GM18519 (cell line): Measurements from ENCODE around the gene TNFAIP1.

Source experiments
- ATAC-seq: cut with Tn5 transposase; IDR thresholded peaks from one replicate; pipeline ENCODE4 v1.9.1; 2021; ENCODE audit warnings: mild to moderate bottlenecking, moderate library complexity; ENCODE audit not compliant: unreplicated experiment, low FRiP score

The TNFAIP1 gene

DNA sequence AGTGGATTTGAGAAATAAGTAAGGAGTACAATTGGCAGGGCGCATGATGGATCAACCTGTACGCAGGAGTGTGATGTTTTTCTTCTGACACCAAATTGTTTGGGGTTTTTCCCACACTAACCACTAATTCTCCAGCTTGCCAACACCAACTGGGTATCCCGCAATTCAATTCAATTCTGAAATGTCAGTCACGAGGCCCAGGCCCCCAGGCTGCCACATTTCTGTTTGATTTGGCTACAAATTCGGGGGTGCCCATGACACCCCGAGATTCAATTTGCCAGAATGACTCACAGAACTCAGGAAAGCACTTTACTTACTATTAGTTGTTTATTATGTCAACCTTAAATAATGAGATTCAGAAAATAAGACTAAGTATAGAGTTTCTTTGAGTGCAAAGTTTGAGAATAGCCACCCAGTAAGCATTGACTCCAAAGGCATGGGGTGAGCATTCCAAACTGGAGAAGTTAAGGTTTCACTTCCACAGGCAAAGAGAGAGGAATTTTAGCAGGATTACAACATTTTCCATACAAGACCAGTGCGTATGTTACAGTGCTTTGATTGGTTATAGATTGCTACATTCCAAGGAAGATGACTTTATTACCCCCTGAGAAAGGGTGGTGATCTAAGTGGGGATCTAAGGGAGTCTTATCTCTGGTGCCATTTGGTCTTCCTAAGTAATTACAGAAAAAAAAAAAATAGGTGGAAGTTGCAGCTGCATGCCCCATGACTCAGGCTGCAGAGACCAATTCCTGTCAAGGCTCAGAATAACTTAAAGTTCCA lies 59.0 kb downstream of the TNFAIP1 start:
- ATAC-seq = no peak

GRCh38 chr17:28395426-28395825 lies 59.9 kb downstream of the TNFAIP1 start:
- ATAC-seq = no peak

DNA sequence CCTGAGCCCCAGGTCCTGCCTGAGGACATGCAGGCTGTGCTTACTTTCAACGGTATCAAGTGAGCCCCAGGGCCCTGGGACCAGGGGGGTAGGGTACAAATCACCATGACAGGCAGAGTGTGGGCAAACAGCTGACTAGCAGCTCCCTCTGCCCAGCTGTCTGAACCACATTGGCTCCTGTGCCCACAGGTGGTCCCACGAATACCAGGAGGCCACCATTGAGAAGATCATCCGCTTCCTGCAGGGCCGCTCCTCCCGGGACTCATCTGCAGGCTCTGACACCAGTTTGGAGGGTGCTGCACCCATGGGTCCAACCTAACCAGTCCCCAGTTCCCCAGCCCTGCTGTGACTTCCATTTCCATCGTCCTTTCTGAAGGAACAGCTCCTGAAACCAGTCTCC lies 60.4 kb downstream of the TNFAIP1 start:
- ATAC-seq = no peak
